ENCODE data around the gene HAGHL.

DNA sequence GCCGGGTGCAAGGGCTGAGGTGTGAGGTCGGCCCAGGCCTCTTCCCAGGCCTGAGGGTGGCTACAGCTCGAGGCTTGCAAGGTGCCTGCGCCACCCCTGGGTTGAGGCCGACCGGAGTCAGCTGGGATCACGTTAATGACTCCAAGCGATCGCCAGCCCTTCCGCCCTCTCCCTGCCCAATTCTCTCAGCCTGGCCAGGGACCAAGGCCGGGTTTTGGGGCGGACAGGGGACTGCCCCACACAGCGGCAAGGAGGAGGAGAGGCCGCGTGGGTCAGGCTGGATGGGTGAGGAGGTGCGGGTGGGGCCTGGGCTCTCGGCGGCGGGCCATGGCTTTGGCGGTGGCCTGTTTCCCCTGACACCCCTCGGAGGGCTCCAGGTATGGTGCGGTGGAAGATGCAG lies 33.5 kb upstream of the HAGHL start:
- TF ChIP-seq ZFP30 (CRISPR knock-in tag; IDR thresholded peaks at IDR 0.05) (no peak), ARNTL (CRISPR knock-in tag; IDR thresholded peaks at IDR 0.05; ENCODE audit: borderline replicate concordance, low read depth) (no peak), PATZ1 (CRISPR knock-in tag; IDR thresholded peaks at IDR 0.05; ENCODE audit: borderline replicate concordance) (no peak), CSRNP3 (CRISPR knock-in tag; IDR thresholded peaks at IDR 0.05) (no peak), BACH2 (CRISPR knock-in tag; IDR thresholded peaks at IDR 0.05; ENCODE audit: borderline replicate concordance) (no peak), PPARA (CRISPR knock-in tag; IDR thresholded peaks at IDR 0.05; ENCODE audit: borderline replicate concordance) (no peak), ZNF565 (CRISPR knock-in tag; conservative IDR thresholded peaks at IDR 0.05; ENCODE audit: low read depth) (no peak), SNAI2 (CRISPR knock-in tag; IDR thresholded peaks at IDR 0.05) (no peak), TCF4 (CRISPR knock-in tag; IDR thresholded peaks at IDR 0.05; ENCODE audit: borderline replicate concordance) (no peak)
- TF ChIP-seq, protein P1, sequence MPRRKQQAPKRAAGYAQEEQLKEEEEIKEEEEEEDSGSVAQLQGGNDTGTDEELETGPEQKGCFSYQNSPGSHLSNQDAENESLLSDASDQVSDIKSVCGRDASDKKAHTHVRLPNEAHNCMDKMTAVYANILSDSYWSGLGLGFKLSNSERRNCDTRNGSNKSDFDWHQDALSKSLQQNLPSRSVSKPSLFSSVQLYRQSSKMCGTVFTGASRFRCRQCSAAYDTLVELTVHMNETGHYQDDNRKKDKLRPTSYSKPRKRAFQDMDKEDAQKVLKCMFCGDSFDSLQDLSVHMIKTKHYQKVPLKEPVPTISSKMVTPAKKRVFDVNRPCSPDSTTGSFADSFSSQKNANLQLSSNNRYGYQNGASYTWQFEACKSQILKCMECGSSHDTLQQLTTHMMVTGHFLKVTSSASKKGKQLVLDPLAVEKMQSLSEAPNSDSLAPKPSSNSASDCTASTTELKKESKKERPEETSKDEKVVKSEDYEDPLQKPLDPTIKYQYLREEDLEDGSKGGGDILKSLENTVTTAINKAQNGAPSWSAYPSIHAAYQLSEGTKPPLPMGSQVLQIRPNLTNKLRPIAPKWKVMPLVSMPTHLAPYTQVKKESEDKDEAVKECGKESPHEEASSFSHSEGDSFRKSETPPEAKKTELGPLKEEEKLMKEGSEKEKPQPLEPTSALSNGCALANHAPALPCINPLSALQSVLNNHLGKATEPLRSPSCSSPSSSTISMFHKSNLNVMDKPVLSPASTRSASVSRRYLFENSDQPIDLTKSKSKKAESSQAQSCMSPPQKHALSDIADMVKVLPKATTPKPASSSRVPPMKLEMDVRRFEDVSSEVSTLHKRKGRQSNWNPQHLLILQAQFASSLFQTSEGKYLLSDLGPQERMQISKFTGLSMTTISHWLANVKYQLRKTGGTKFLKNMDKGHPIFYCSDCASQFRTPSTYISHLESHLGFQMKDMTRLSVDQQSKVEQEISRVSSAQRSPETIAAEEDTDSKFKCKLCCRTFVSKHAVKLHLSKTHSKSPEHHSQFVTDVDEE (CRISPR knock-in tag; IDR thresholded peaks at IDR 0.05) = no peak

Measured in SK-N-SH treated with all-trans-retinoic acid at 6 μM for 48 hours (cell line).